ENCODE measurements around the gene SLC35D3.
"Not testable (repeated sequence)": the region's sequence is repeated elsewhere in the genome, so short reads cannot be mapped to it uniquely, and the experiment has no call there.

Gene SLC35D3

GRCh38 chr6:136923116-136923953, 1.2 kb downstream of the SLC35D3 start:
- no peak for DNase-seq (ENCODE audit: low read depth in 2 of 2)

- DNase-seq (ENCODE audit: low read depth in 2 of 2): no peak
Observed at GRCh38 chr6:136923954-136924673, 2.0 kb downstream of the SLC35D3 start.

- DNase-seq (ENCODE audit: low read depth in 2 of 2): no peak
Observed at GRCh38 chr6:136926383-136926782, 4.3 kb downstream of the SLC35D3 start.

GRCh38 chr6:136927292-136927691, 5.2 kb downstream of the SLC35D3 start:
- no peak for DNase-seq (ENCODE audit: low read depth in 2 of 2)

- DNase-seq (ENCODE audit: low read depth in 2 of 2): no peak
Observed at GRCh38 chr6:136930528-136930927, 8.4 kb downstream of the SLC35D3 start.

- no peak for DNase-seq (ENCODE audit: low read depth in 2 of 2)
Observed at GRCh38 chr6:136932599-136932998, 10.5 kb downstream of the SLC35D3 start.

- DNase-seq (ENCODE audit: low read depth in 2 of 2): no peak
Observed at GRCh38 chr6:136945072-136945471, 23.0 kb downstream of the SLC35D3 start.

- no peak for DNase-seq (ENCODE audit: low read depth in 2 of 2)
Observed at GRCh38 chr6:136945711-136946121, 23.6 kb downstream of the SLC35D3 start.

GRCh38 chr6:136947037-136947436, 24.9 kb downstream of the SLC35D3 start:
- DNase-seq (ENCODE audit: low read depth in 2 of 2): no peak

- DNase-seq (ENCODE audit: low read depth in 2 of 2): not testable (repeated sequence)
Observed at GRCh38 chr6:136949957-136950356, 27.9 kb downstream of the SLC35D3 start.

GRCh38 chr6:136950436-136951126, 28.5 kb downstream of the SLC35D3 start:
- DNase-seq (ENCODE audit: low read depth in 2 of 2): no peak

- DNase-seq (ENCODE audit: low read depth in 2 of 2): no peak
Observed at GRCh38 chr6:136952714-136953260, 30.7 kb downstream of the SLC35D3 start.

- no peak for DNase-seq (ENCODE audit: low read depth in 2 of 2)
Observed at GRCh38 chr6:136955123-136955522, 33.0 kb downstream of the SLC35D3 start.

- DNase-seq (ENCODE audit: low read depth in 2 of 2): no peak
Observed at GRCh38 chr6:136956590-136957544, 34.8 kb downstream of the SLC35D3 start.

GRCh38 chr6:136958168-136958567, 36.1 kb downstream of the SLC35D3 start:
- DNase-seq (ENCODE audit: low read depth in 2 of 2): no peak

GRCh38 chr6:136959471-136959891, 37.4 kb downstream of the SLC35D3 start:
- no peak for DNase-seq (ENCODE audit: low read depth in 2 of 2)

GRCh38 chr6:136959935-136960334, 37.8 kb downstream of the SLC35D3 start:
- not testable (repeated sequence) for DNase-seq (ENCODE audit: low read depth in 2 of 2)

GRCh38 chr6:136960781-136961180, 38.7 kb downstream of the SLC35D3 start:
- DNase-seq (ENCODE audit: low read depth in 2 of 2): no peak

GRCh38 chr6:136961848-136962247, 39.7 kb downstream of the SLC35D3 start:
- no peak for DNase-seq (ENCODE audit: low read depth in 2 of 2)

GRCh38 chr6:136962661-136963060, 40.6 kb downstream of the SLC35D3 start:
- no peak for DNase-seq (ENCODE audit: low read depth in 2 of 2)

GRCh38 chr6:136963259-136963658, 41.2 kb downstream of the SLC35D3 start:
- DNase-seq (ENCODE audit: low read depth in 2 of 2): no peak
